HEK293 (cell line): ENCODE results near the gene USP6.
A peak's percentile ranks its signal among the peaks of the same experiment; 100 is the strongest.

ENCODE experiments used
- CTCF ChIA-PET: fragments of 350-600 bp; formaldehyde crosslinking; extraction: SDS; loops from one replicate; lab custom pipeline; 2021; ENCODE audit warnings: antibody characterized with exemption; lab: Yijun Ruan, JAX
- POLR2A ChIA-PET: fragments of 300-600 bp; formaldehyde crosslinking; extraction: SDS; loops from one replicate; lab custom pipeline; 2020; ENCODE audit warnings: antibody characterized with exemption, inconsistent platforms; lab: Yijun Ruan, JAX
- H3K27ac ChIP-seq: fragments of 200-500 bp; sonication (Bioruptor generic); 2 replicates; pipeline ENCODE4 v1.5.1; 2014; ENCODE audit warnings: low read depth, low read length, control low read depth, inconsistent platforms; ENCODE audit errors: extremely low read depth
- H3K36me3 ChIP-seq, 2 experiments: fragments of 200-500 bp in 1 of 2; sonication (Bioruptor generic) in 1 of 2; 1 replicate in 1 of 2; 2 replicates in 1 of 2; pipeline ENCODE4 v1.5.1; 2014 to 2017; ENCODE audit warnings: inconsistent platforms in 2 of 2, low read length in 2 of 2; ENCODE audit not compliant: control insufficient read depth in 2 of 2, insufficient read depth in 1 of 2
- H3K4me1 ChIP-seq: fragments of 200-500 bp; sonication (Bioruptor generic); 2 replicates; pipeline ENCODE4 v1.5.1; 2014; ENCODE audit warnings: mild to moderate bottlenecking, low read length, inconsistent platforms; ENCODE audit not compliant: control insufficient read depth, insufficient read depth
- H3K4me3 ChIP-seq: 2 replicates; pipeline ENCODE4 v1.5.1; 2011; ENCODE audit warnings: low read depth, mild to moderate bottlenecking, control low read depth, low read length, moderate library complexity
- H3K9me3 ChIP-seq: fragments of 200-500 bp; sonication (Bioruptor generic); 2 replicates; pipeline ENCODE4 v1.5.1; 2014; ENCODE audit warnings: low read depth, low read length, inconsistent platforms; ENCODE audit not compliant: control insufficient read depth, insufficient read depth
- GFI1B ChIP-seq: fragments of 450-650 bp; formaldehyde crosslinking; IDR thresholded peaks from 2 replicates; pipeline ENCODE4 v1.5.1; 2016; ENCODE audit warnings: missing biosample characterization, missing genetic modification characterization
- GLI4 ChIP-seq: fragments of 450-650 bp; formaldehyde crosslinking; IDR thresholded peaks from 2 replicates; pipeline ENCODE4 v1.5.1; 2016; ENCODE audit warnings: missing biosample characterization, missing genetic modification characterization
- HOXD13 ChIP-seq: sonication (generic); formaldehyde crosslinking; IDR thresholded peaks from 2 replicates; pipeline ENCODE4 v1.8.0; 2022; ENCODE audit warnings: missing genetic modification reagents, borderline replicate concordance
- KLF9 ChIP-seq: fragments of 450-650 bp; formaldehyde crosslinking; IDR thresholded peaks from 2 replicates; pipeline ENCODE4 v1.5.1; 2016; ENCODE audit warnings: missing biosample characterization, missing genetic modification characterization, low read depth
- MEIS1 ChIP-seq: sonication (generic); formaldehyde crosslinking; IDR thresholded peaks from 2 replicates; pipeline ENCODE4 v1.8.1; 2022; ENCODE audit warnings: missing genetic modification reagents, mild to moderate bottlenecking, borderline replicate concordance
- SETDB1 ChIP-seq: IDR thresholded peaks from one replicate; pipeline ENCODE4 v1.6.1; 2017; ENCODE audit warnings: mild to moderate bottlenecking, low read length, moderate library complexity, mixed read lengths; ENCODE audit not compliant: insufficient read length
- TRIM28 ChIP-seq: IDR thresholded peaks from 2 replicates; pipeline ENCODE4 v1.6.1; 2011; ENCODE audit warnings: low read length, control low read depth, borderline replicate concordance
- ZBTB8A ChIP-seq: fragments of 450-650 bp; formaldehyde crosslinking; IDR thresholded peaks from 2 replicates; pipeline ENCODE4 v1.5.1; 2016; ENCODE audit warnings: missing biosample characterization, missing genetic modification characterization
- ZFHX2 ChIP-seq: fragments of 450-650 bp; formaldehyde crosslinking; conservative IDR thresholded peaks from 2 replicates; pipeline ENCODE4 v1.5.1; 2016; ENCODE audit warnings: missing biosample characterization, missing genetic modification characterization
- ZNF239 ChIP-seq: fragments of 450-650 bp; formaldehyde crosslinking; IDR thresholded peaks from 2 replicates; pipeline ENCODE4 v1.5.1; 2016; ENCODE audit warnings: missing biosample characterization, missing genetic modification characterization
- ZNF274 ChIP-seq, 2 experiments: fragments of 200-500 bp in 1 of 2; fragments of 450-650 bp in 1 of 2; sonication (Bioruptor generic) in 1 of 2; formaldehyde crosslinking in 1 of 2; IDR thresholded peaks; 2 replicates each; pipeline versions ENCODE4 v1.5.1 to v1.6.1; 2014 to 2016; ENCODE audit warnings: borderline replicate concordance in 1 of 2, inconsistent platforms in 1 of 2, low read length in 1 of 2, missing biosample characterization in 1 of 2, missing genetic modification characterization in 1 of 2
- ZNF514 ChIP-seq: fragments of 450-650 bp; formaldehyde crosslinking; IDR thresholded peaks from 2 replicates; pipeline ENCODE4 v1.5.1; 2016; ENCODE audit warnings: missing biosample characterization, missing genetic modification characterization
- ZNF558 ChIP-seq: fragments of 450-650 bp; formaldehyde crosslinking; IDR thresholded peaks from 2 replicates; pipeline ENCODE4 v1.5.1; 2016; ENCODE audit warnings: missing biosample characterization, missing genetic modification characterization
- ZNF596 ChIP-seq: fragments of 450-650 bp; IDR thresholded peaks from 2 replicates; pipeline ENCODE4 v1.5.0; 2018; ENCODE audit warnings: missing biosample characterization, mild to moderate bottlenecking, missing genetic modification characterization, moderate library complexity
- ZNF654 ChIP-seq: fragments of 450-650 bp; formaldehyde crosslinking; IDR thresholded peaks from 2 replicates; pipeline ENCODE4 v1.5.1; 2016; ENCODE audit warnings: low read depth, missing biosample characterization, missing genetic modification characterization
- ZNF670 ChIP-seq: fragments of 450-650 bp; formaldehyde crosslinking; IDR thresholded peaks from 2 replicates; pipeline ENCODE4 v1.5.1; 2016; ENCODE audit warnings: missing biosample characterization, missing genetic modification characterization, low read depth
- ZNF768 ChIP-seq: fragments of 450-650 bp; formaldehyde crosslinking; IDR thresholded peaks from 2 replicates; pipeline ENCODE4 v1.5.1; 2018; ENCODE audit warnings: missing biosample characterization, mild to moderate bottlenecking, missing genetic modification characterization
- ZXDB ChIP-seq: fragments of 450-650 bp; formaldehyde crosslinking; IDR thresholded peaks from 2 replicates; pipeline ENCODE4 v1.5.1; 2016; ENCODE audit warnings: missing biosample characterization, missing genetic modification characterization
- TF ChIP-seq, protein P1 (sequence below): fragments of 450-650 bp; formaldehyde crosslinking; IDR thresholded peaks from 2 replicates; pipeline ENCODE4 v1.5.1; 2016; ENCODE audit warnings: missing biosample characterization, missing genetic modification characterization
- TF ChIP-seq, protein P2 (sequence below): fragments of 450-650 bp; formaldehyde crosslinking; IDR thresholded peaks from 2 replicates; pipeline ENCODE4 v1.5.1; 2016; ENCODE audit warnings: missing biosample characterization, missing genetic modification characterization
- TF ChIP-seq, protein P3 (sequence below): fragments of 450-650 bp; formaldehyde crosslinking; IDR thresholded peaks from 2 replicates; pipeline ENCODE4 v1.5.1; 2016; ENCODE audit warnings: missing biosample characterization, missing genetic modification characterization
- TF ChIP-seq, protein P4 (sequence below): fragments of 450-650 bp; formaldehyde crosslinking; IDR thresholded peaks from 2 replicates; pipeline ENCODE4 v1.5.1; 2017; ENCODE audit warnings: missing biosample characterization, missing genetic modification characterization
- TF ChIP-seq, protein P5 (sequence below): fragments of 450-650 bp; formaldehyde crosslinking; IDR thresholded peaks from 2 replicates; pipeline ENCODE4 v1.5.1; 2017; ENCODE audit warnings: missing biosample characterization, missing genetic modification characterization

Gene USP6

DNA sequence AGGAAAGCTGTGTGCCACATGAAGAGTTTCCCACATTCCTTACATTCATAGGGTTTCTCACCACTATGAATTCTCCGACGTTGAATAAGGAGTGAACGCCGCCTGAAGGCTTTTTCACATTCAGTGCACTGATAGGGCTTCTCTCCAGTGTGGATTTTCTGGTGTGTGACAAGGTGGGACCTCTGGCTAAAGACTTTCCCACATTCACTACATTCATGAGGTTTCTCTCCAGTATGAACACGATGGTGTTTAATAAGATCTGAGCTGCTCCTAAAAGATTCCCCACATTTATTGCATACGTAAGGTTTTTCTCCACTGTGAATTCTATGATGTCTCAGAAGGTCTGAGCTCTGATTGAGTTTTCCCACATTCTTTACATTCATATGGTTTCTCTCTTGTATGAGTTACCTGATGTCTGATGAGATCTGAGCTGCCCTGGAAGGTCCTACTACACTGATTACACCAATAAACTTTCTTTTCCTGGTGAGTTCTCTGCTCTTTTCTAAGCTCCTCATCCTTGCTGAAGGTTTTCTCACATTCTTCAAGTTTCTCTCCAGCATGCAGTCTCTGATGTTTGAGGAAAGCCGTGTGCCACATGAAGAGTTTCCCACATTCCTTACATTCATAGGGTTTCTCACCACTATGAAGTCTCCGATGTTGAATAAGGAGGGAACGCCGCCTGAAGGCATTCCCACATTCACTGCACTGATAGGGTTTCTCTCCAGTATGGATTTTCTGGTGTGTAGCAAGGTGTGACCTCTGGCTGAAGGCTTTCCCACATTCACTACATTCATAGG lies 65.9 kb downstream of the USP6 start (continued):
- TF ChIP-seq, protein P1, sequence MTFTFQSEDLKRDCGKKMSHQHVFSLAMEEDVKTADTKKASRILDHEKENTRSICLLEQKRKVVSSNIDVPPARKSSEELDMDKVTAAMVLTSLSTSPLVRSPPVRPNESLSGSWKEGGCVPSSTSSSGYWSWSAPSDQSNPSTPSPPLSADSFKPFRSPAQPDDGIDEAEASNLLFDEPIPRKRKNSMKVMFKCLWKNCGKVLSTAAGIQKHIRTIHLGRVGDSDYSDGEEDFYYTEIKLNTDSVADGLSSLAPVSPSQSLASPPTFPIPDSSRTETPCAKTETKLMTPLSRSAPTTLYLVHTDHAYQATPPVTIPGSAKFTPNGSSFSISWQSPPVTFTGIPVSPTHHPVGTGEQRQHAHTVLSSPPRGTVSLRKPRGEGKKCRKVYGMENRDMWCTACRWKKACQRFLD (tag by site-specific recombination), result no peak
- TF ChIP-seq GLI4 (tag by site-specific recombination), result no peak
- no peak for TF ChIP-seq MEIS1
- TF ChIP-seq GFI1B (tag by site-specific recombination), result no peak
- TF ChIP-seq, protein P2, sequence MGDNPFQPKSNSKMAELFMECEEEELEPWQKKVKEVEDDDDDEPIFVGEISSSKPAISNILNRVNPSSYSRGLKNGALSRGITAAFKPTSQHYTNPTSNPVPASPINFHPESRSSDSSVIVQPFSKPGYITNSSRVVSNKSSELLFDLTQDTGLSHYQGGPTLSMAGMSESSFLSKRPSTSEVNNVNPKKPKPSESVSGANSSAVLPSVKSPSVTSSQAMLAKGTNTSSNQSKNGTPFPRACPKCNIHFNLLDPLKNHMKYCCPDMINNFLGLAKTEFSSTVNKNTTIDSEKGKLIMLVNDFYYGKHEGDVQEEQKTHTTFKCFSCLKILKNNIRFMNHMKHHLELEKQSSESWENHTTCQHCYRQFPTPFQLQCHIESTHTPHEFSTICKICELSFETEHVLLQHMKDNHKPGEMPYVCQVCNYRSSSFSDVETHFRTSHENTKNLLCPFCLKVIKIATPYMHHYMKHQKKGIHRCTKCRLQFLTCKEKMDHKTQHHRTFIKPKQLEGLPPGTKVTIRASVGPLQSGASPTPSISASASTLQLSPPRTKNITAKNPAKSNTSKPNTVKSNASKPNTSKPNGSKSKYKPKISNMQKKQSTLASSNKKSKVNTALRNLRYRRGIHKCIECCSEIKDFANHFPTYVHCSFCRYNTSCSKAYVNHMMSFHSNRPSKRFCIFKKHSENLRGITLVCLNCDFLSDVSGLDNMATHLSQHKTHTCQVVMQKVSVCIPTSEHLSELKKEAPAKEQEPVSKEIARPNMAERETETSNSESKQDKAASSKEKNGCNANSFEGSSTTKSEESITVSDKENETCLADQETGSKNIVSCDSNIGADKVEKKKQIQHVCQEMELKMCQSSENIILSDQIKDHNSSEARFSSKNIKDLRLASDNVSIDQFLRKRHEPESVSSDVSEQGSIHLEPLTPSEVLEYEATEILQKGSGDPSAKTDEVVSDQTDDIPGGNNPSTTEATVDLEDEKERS (tag by site-specific recombination), result peak; percentile 76; the same call in 1 of the 2 replicates
- no peak for TF ChIP-seq KLF9
- no peak for TF ChIP-seq HOXD13 (CRISPR knock-in tag)
- TF ChIP-seq ZFHX2 (tag by site-specific recombination), result no peak
- TF ChIP-seq ZNF654, result no peak
- TF ChIP-seq, protein P3, sequence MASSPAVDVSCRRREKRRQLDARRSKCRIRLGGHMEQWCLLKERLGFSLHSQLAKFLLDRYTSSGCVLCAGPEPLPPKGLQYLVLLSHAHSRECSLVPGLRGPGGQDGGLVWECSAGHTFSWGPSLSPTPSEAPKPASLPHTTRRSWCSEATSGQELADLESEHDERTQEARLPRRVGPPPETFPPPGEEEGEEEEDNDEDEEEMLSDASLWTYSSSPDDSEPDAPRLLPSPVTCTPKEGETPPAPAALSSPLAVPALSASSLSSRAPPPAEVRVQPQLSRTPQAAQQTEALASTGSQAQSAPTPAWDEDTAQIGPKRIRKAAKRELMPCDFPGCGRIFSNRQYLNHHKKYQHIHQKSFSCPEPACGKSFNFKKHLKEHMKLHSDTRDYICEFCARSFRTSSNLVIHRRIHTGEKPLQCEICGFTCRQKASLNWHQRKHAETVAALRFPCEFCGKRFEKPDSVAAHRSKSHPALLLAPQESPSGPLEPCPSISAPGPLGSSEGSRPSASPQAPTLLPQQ, result no peak
- TF ChIP-seq ZNF768 (tag by site-specific recombination), result 0 out of 2 replicates have a peak, but pooled peaks have one; percentile 44
- peak; percentile 88 for TF ChIP-seq TRIM28

DNA sequence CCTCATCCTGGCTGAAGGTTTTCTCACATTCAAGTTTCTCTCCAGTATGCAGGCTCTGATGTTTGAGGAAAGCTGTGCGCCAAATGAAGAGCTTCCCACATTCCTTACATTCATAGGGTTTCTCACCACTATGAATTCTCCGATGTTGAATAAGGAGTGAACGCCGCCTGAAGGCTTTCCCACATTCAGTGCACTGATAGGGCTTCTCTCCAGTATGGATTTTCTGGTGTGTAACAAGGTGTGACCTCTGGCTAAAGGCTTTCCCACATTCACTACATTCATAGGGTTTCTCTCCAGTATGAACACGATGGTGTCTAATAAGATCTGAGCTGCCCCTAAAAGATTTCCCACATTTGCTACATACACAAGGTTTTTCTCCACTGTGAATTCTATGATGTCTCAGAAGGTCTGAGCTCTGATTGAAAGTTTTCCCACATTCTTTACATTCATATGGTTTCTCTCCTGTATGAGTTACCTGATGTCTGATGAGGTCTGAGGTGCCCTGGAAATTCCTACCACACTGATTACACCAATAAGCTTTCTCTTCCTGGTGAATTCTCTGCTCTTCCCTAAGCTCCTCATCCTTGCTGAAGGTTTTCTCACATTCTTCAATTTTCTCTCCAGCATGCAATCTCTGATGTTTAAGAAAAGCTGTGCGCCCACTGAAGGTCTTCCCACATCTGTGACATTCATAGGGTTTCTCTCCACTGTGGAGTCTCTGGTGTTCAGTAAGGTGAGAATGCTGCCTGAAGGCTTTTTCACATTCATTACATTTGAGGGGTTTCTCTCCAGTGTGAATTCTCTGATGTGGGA lies 67.0 kb downstream of the USP6 start:
- ChIA-PET POLR2A (interaction anchor here (2.5 kb wide), 1 partner anchor 8 kb away, joined by 13 read pairs; the partner anchor contains the start of gene ZNF594), CTCF (interaction anchor here (0.8 kb wide), 1 partner anchor 8 kb away, joined by 4 read pairs; the partner anchor contains the start of gene ZNF594)

More for the DNA sequence above, 67.0 kb downstream of the USP6 start:
- H3K4me1 ChIP-seq, result no peaks in the 10 kb centered on the region
- H3K27ac ChIP-seq, result no peak overlapping the region
- peaks cover 8 to 19% of the 10 kb centered on the region in 2 experiments for H3K36me3 ChIP-seq
- H3K9me3 ChIP-seq, result peaks cover 16% of the 10 kb centered on the region
- TF ChIP-seq, protein P4, sequence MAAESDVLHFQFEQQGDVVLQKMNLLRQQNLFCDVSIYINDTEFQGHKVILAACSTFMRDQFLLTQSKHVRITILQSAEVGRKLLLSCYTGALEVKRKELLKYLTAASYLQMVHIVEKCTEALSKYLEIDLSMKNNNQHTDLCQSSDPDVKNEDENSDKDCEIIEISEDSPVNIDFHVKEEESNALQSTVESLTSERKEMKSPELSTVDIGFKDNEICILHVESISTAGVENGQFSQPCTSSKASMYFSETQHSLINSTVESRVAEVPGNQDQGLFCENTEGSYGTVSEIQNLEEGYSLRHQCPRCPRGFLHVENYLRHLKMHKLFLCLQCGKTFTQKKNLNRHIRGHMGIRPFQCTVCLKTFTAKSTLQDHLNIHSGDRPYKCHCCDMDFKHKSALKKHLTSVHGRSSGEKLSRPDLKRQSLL (tag by site-specific recombination), result no peak
- TF ChIP-seq ZBTB8A (tag by site-specific recombination) (no peak), ZNF239 (peak; percentile 78; the same call in 1 of the 2 replicates), ZNF596 (tag by site-specific recombination) (no peak), SETDB1 (peak; percentile 94), ZNF514 (tag by site-specific recombination) (no peak), ZNF670 (tag by site-specific recombination) (no peak), ZXDB (tag by site-specific recombination) (no peak), ZNF558 (tag by site-specific recombination) (no peak), ZNF274 (IDR thresholded peaks at IDR 0.05; ENCODE audit: low read length) (no peak), ZNF274 (tag by site-specific recombination; IDR thresholded peaks at IDR 0.05; ENCODE audit: borderline replicate concordance) (0 out of 2 replicates have a peak, but pooled peaks have one; percentile 19), TRIM28 (peak; percentile 93; the same call in 1 of the 2 replicates)
- TF ChIP-seq, protein P5, sequence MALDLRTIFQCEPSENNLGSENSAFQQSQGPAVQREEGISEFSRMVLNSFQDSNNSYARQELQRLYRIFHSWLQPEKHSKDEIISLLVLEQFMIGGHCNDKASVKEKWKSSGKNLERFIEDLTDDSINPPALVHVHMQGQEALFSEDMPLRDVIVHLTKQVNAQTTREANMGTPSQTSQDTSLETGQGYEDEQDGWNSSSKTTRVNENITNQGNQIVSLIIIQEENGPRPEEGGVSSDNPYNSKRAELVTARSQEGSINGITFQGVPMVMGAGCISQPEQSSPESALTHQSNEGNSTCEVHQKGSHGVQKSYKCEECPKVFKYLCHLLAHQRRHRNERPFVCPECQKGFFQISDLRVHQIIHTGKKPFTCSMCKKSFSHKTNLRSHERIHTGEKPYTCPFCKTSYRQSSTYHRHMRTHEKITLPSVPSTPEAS (tag by site-specific recombination), result no peak
- H3K4me3 ChIP-seq, result no peak overlapping the region
